GM12872 (cell line): ENCODE results near the gene SAMD11.

Experiments
- TF ChIP-seq, protein P1 (sequence below): IDR thresholded peaks from 3 replicates; pipeline ENCODE4 v1.5.1; 2011; ENCODE audit warnings: low read depth, mild to moderate bottlenecking, low read length, moderate library complexity; ENCODE audit not compliant: insufficient read depth

The SAMD11 gene

DNA sequence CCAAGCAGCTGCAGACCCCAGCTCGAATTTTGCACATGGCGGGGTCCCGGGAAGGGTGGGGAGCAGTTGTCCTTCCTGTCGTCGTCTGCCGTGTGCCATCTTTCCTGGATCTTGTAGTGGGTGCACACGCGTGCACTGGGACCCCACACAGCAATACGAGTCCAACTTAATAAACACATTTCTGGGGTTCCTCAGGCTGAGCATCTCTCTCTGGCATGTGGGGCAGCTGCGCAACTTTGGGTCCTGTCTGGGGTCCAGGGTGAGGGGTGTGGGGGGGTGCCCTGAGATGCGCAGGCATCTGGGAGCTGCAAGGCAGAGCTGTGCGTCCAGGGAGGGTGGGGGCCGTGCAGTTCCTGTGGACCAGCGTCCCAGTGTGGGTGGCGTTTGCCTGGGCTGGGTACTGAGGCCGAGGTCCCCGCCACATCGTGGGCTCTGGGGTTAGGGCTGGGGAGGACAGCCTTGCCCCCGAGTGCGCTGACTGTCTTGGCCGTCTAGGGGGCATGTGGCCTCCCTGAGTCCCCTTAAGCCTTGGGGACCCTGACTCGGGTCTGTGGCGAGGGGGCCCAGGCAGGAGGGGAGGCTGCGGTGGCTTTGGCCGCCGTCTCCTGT lies 41.9 kb downstream of the SAMD11 start:
- TF ChIP-seq, protein P1, sequence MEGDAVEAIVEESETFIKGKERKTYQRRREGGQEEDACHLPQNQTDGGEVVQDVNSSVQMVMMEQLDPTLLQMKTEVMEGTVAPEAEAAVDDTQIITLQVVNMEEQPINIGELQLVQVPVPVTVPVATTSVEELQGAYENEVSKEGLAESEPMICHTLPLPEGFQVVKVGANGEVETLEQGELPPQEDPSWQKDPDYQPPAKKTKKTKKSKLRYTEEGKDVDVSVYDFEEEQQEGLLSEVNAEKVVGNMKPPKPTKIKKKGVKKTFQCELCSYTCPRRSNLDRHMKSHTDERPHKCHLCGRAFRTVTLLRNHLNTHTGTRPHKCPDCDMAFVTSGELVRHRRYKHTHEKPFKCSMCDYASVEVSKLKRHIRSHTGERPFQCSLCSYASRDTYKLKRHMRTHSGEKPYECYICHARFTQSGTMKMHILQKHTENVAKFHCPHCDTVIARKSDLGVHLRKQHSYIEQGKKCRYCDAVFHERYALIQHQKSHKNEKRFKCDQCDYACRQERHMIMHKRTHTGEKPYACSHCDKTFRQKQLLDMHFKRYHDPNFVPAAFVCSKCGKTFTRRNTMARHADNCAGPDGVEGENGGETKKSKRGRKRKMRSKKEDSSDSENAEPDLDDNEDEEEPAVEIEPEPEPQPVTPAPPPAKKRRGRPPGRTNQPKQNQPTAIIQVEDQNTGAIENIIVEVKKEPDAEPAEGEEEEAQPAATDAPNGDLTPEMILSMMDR: no peak

DNA sequence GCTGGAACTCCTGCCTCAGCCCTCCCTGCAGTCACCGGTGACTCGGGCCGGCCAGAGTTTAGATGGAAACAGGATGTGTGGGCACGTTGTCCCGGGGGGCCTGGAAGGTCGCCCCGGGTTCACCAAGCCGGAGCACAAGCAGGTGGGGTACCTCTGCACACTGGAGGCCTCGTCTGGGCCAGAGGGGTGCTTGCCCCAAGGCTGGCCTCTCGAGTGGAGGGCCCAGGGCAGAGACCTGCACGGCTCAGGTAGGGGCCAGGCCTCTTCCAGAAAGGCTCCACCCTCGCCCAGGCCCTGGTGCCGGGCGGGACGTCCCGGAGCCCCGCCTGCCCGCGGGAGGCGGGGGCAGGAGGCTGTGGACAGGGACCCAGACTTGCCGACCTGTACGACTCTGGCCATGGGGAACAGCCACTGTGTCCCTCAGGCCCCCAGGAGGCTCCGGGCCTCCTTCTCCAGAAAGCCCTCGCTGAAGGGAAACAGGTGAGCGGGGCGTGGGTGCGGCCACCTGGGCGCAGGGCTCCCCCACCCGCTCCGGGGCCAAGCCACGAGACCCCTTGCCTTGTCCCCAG lies 42.5 kb downstream of the SAMD11 start, which contains the start of gene PLEKHN1:
TSS of gene PLEKHN1 (plus strand) at position 348 of the 569 bp plus-strand sequence. CDS start at position 398, 50 bp downstream.
- TF ChIP-seq, protein P1: no peak

DNA sequence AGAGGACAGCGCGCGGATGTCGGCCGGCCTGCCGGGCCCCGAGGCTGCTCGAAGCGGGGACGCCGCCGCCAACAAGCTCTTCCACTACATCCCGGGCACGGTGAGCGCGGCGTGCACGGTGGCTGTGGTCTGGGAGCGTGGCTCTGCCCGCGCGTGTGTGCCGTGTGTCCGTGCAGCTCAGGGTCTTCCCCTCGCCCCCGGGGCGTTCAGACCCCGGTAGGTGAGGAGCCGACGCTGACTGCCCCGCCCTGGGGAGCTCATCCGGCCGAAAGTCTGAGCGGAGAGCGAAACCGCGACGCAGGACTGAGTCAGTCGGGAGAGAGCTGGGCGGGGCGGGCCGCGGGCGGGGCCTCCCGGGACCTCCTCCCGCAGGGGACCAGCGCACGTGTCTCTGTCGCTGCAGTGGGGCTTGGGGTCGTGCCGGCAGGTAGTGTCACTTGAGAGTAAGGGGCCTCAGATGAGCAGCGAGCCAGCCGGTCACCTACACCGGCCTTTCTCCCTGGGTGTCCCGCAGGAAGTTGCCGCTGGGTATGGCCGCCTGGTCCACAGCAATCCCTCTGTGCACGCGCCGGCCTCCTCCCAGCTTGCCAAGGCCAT lies 43.1 kb downstream of the SAMD11 start:
- TF ChIP-seq, protein P1: no peak

DNA sequence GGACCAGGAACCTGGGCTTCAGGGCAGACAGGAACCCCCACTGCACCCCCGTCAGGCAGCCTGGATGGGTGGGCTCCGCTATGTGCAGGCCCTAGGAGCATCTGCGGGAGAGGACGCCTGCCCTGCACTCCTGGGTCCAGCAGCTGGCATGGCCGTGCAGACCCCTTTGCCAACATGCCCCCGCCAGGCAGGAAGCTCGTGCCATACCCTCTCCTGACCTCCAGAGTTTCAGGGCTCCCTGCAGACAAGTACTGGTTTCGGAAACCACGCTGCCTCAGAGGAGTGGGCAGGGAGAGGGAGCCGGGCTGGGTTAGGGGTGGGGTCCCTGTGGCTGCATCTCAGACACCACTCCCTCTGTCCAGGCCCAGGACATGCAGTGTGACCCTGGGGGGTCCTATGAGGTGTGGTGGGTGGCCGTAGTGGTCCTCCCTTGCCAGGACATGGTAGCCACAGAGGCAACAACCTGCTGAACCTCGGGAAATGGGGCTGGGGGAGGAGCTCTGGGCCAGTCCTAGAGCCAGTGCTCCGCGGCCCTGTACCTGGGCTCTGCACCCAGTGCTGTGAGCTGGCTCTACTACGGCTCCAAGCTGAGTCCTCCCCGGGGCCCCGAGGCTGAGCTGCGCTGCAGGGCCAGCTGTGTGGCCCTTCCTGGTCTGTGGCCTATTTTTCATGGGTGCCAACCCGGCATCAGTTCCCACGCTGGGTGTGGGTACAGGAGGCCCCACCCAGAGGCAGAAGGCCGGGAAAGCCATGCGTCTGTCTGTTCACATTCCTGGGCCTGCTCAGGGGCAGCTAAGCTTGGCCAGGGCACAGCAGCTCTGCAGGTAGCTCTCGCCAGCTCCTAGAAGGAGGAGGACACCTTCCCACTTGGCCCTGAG lies 44.0 kb downstream of the SAMD11 start:
- TF ChIP-seq, protein P1: no peak

DNA sequence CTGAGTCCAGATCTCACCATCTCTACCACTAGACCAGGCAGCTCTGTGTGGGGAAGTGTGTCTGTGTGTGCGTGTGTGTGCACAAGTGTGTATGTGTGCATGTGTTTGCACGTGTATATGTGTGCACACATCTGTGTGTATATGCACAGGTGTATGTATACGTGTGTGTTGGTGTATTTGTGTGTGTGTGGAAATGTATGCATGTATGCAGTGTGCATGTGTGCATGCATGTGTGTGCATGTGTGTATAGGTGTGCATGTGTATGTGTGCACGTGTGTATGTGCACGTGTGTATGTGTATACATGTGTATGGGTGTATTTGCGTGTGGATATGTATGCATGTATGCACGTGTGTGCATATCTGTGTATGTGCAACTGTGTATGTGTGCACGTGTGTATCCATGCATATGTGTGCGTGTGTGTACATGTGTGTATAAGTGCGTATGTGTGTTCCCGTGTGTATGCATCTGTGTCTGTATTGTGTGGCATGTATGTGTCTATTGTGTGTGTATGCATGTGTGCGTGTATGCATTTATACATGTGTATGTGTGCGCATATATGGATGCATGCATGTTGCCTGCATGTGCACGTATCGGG lies 45.6 kb downstream of the SAMD11 start:
- TF ChIP-seq, protein P1: no peak

DNA sequence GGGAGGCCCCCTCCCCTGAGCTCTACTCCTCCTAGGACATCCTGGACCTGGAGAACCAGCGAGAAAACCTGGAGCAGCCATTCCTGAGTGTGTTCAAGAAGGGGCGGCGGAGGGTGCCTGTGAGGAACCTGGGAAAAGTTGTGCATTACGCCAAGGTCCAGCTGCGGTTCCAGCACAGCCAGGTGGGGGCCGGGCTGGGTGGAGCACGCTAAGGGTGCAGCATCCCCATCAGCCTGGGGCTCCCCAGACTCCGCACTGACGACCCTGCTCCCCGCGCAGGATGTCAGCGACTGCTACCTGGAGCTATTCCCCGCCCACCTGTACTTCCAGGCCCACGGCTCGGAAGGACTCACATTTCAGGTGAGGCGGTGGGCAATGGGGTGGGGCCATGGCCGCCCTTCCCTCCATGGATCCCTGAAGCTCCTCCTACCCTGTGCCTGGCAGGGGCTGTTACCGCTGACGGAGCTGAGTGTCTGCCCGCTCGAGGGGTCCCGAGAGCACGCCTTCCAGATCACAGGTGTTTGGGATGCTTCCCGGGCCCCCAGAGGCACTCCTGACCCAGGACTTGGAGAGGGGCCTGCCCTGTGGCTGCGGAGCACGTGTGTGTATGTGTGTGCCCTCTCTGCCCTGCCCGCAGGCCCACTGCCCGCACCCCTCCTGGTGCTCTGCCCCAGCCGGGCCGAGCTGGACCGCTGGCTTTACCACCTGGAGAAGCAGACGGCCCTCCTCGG lies 46.7 kb downstream of the SAMD11 start:
- TF ChIP-seq, protein P1: no peak
